Ovary (tissue), 9 donors: ENCODE data around the gene CRYZL1. TPM values are rescaled to one million over a fixed set of nuclear protein-coding genes. Genes with fewer than 3 reads are reported as not detected.

ENCODE experiments used
- DNase-seq, 5 donors: peaks; one replicate each; pipeline ENCODE4 v3.0.0-alpha.2; 2019 to 2020
- H3K27ac ChIP-seq, 2 donors: fragments of 200-600 bp; one replicate each; pipeline versions ENCODE4 v1.5.1 to v1.8.0; 2019 to 2022
- H3K27me3 ChIP-seq: fragments of 200-600 bp; one replicate; pipeline ENCODE4 v1.8.0; 2022
- H3K36me3 ChIP-seq: fragments of 200-600 bp; sonication (generic); one replicate; pipeline ENCODE4 v1.5.1; 2019
- H3K4me1 ChIP-seq: one replicate; pipeline ENCODE4 v1.8.1; 2013; ENCODE audit warnings: mild to moderate bottlenecking, moderate library complexity; ENCODE audit not compliant: insufficient read depth
- H3K4me3 ChIP-seq: fragments of 200-600 bp; sonication (generic); one replicate; pipeline ENCODE4 v1.5.1; 2017
- H3K9me3 ChIP-seq, 2 donors: fragments of 200-600 bp in 1 of 2; sonication (generic) in 1 of 2; one replicate each; pipeline versions ENCODE4 v1.5.1 to v1.8.1; 2013 to 2019; ENCODE audit warnings: mild to moderate bottlenecking in 1 of 2, moderate library complexity in 1 of 2
- CTCF ChIP-seq, 3 donors: fragments of 450-650 bp in 2 of 3; fragments of 200-600 bp in 1 of 3; IDR thresholded peaks; one replicate each; pipeline versions ENCODE4 v1.5.1 to v1.8.0; 2016 to 2022; ENCODE audit warnings: antibody characterized with exemption in 3 of 3, mild to moderate bottlenecking in 1 of 3
- EP300 ChIP-seq: sonication (generic); formaldehyde crosslinking; IDR thresholded peaks from one replicate; pipeline ENCODE4 v1.6.1; 2017; ENCODE audit warnings: antibody characterized with exemption
- POLR2A ChIP-seq: fragments of 450-650 bp; IDR thresholded peaks from one replicate; pipeline ENCODE4 v1.6.1; 2017; ENCODE audit warnings: antibody characterized with exemption, mild to moderate bottlenecking, moderate library complexity
- WGBS, 3 donors: extraction: QIAGEN DNeasy Blood & Tissue Kit in 1 of 3; methylation state at CpG; one replicate each; pipeline versions ENCODE4 v1.1.5 to v1.1.7; 2013 to 2017; 5-methylcytosine and 5-hydroxymethylcytosine counted together
- intact Hi-C, 4 donors: fragments of 100-400 bp; cut with DNase I; formaldehyde crosslinking; loops; one replicate each; pipeline versions ENCODE4 v1.11.0 to v1.15.1; 2022 to 2023
- polyA plus RNA-seq, 2 donors: library from polyadenylated mRNA; stranded (reverse); fragments of 200-250 nt in 1 of 2; fragments of 350-450 nt in 1 of 2; fragmentation: Illumina TruSeq in 1 of 2; extraction: RNeasy Lipid Tissue Mini Kit (QIAGEN cat#74804) in 1 of 2; gene quantifications; one replicate each; pipeline ENCODE4 v1.2.3, GENCODE V29; 2013 to 2014
- total RNA-seq, 7 donors: library from RNA; depleted of rRNA in 2 of 7; stranded (reverse); fragments of >200 nt in 2 of 7; fragmentation: NEBNext Ultra II Directional in 3 of 7; extraction: Animal tissue kit (Norgen Biotek cat#: 25700) in 3 of 7; gene quantifications; one replicate each; pipeline versions ENCODE4 v1.1.0 to v1.2.4, GENCODE V29; 2016 to 2023
- donor health status: DM: no; HTN: no; CAD: no; lungs with moderate emphysema.
- donor health status: DM: no; HTN: no; CAD: no.
- donor health status: Bipolar disorder and iron deficiency.
- donor health status: DM: yes; HTN: yes; CAD: no.
- donor health status: DM: no; HTN: no; CAD: no.
- donor health status: DM: yes; HTN: yes; CAD: no.

CRYZL1 gene
- total and polyA plus RNA-seq, 9 donors: 27.0 to 59.6 (median 45.9) TPM

GRCh38 chr21:33549848-33550771 is 91.4 kb downstream of the CRYZL1 start:
- intact Hi-C loops: no loop called here
- no peak for TF ChIP-seq POLR2A
- no peak for TF ChIP-seq CTCF (IDR thresholded peaks at IDR 0.05)
- no peak for TF ChIP-seq EP300
- no peak overlapping the region for H3K27ac ChIP-seq
- H3K4me3 ChIP-seq: no peak overlapping the region
- no peaks in the 10 kb centered on the region for H3K27me3 ChIP-seq
- 96 to 98% (median 96%) methylated on average over 19 of the region's 19 CpGs for WGBS, 3 donors
- no peak for DNase-seq
- H3K4me1 ChIP-seq: peaks cover 1% of the 10 kb centered on the region
- H3K36me3 ChIP-seq: peaks cover 12% of the 10 kb centered on the region
- H3K9me3 ChIP-seq: no peaks in the 10 kb centered on the region

DNA sequence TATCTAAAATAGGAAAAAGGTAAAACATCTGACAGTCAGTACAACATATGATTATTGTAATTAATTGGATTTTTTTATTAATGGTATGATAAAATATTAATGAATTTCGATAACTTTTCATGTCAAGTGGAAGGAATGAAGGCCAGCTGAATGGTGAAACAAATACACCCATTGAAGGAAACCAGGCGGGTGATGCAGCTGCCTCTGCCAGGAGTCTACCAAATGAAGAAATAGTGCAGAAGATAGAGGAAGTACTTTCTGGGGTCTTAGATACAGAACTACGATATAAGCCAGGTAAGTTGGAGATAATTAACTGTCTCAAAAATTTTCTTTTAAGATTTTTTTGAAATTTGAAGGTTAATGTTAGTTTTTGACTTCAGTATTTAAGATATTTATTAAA is 95.5 kb downstream of the CRYZL1 start:
- no peak overlapping the region for H3K4me3 ChIP-seq
- H3K27me3 ChIP-seq: no peaks in the 10 kb centered on the region
- H3K27ac ChIP-seq: no peak overlapping the region
- H3K4me1 ChIP-seq: peaks cover 3% of the 10 kb centered on the region
- no peak for TF ChIP-seq CTCF (IDR thresholded peaks at IDR 0.05)
- TF ChIP-seq POLR2A: no peak
- TF ChIP-seq EP300: no peak
- peaks cover 5% of the 10 kb centered on the region for H3K36me3 ChIP-seq
- H3K9me3 ChIP-seq: no peaks in the 10 kb centered on the region
- intact Hi-C loops: no loop called here
- WGBS, 3 donors: 59 to 64% (median 63%) methylated on average over 3 of the region's 3 CpGs
- DNase-seq: no peak

DNA sequence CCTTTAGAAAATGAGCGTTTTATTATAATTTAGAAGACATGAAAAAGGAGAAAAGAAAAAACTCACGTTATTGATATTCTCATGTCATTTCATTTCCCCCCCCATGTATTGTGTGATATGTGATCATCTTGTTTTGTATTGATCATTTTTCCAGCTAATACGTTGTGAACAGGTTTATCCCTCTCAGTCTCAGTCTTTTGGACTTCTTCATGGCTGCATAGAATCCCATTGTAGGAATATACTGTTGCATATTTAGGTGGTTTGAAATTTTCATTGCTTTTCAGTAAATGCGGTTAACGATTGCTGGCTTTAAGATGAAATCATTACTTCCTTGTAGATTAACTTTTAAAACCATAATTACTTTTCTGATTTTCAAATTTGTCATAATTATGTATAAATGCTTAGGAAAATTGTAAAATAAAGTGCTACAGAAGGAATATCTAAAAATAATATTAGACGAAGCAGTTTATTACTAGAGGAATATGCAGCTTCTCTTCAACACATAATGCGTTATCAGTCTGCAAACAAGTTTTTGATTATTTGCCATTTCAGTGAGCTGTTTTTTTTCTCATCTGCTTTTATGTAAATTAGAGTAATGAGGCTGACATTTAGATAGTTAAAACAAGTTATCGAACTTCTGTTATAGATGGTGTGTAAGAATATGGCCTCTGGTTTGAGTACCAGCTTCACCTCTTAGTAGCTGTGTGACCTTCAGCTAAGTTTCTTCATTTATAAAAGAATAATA is 96.9 kb downstream of the CRYZL1 start:
- TF ChIP-seq POLR2A: no peak
- no peak for TF ChIP-seq CTCF (IDR thresholded peaks at IDR 0.05)
- TF ChIP-seq EP300: no peak
- Histone ChIP-seq H3K27ac (no peak overlapping the region), H3K9me3 (no peaks in the 10 kb centered on the region), H3K36me3 (no peaks in the 10 kb centered on the region), H3K4me1 (peaks cover 5% of the 10 kb centered on the region), H3K27me3 (no peaks in the 10 kb centered on the region), H3K4me3 (peak overlapping the region; percentile 88)
- WGBS, 3 donors: 2 to 7% (median 5%) methylated on average over 8 of the region's 8 CpGs
- no peak for DNase-seq
- intact Hi-C loops: loop anchor here in 1 of 4 donors (5.0 kb wide), 1 partner anchor 98 kb away; the partner anchor contains the start of genes CRYZL1 and ITSN1

DNA sequence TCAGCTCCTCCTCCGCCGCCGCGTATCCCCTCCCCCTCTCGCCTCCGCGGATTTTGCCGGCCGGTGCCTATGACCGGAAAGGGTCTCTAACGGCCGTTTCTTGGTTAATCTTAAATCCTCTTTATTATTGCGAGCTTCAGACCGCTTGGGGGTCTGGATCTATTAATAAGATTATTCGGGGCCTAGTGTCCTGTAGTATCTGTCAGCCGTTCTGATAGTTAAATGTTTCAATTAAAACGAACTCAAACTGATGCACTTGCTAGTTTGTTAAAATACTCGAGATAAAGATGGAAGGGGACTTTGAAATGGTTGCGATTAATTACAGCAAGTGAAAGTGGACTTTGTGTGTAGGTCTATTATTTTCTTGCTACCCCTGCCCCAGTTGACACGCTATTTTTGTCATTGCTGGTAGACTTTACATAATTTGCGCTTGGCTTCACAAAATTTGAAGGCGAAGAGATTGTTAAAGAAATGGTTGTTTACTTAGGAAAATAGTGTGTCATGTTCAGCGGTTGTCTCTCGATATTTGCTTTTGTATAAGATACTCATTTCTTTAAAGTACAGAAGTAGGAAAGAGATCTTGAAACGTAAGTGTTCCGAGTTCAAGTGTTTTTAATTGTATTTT is 97.9 kb downstream of the CRYZL1 start:
- intact Hi-C loops: loop anchor here in 1 of 4 donors (5.0 kb wide), 1 partner anchor 99 kb away; the partner anchor contains the start of genes CRYZL1 and ITSN1

More for the DNA sequence above, 97.9 kb downstream of the CRYZL1 start:
- Histone ChIP-seq H3K27ac (peak overlapping the region; percentile 92 to 94), H3K4me1 (peaks cover 5% of the 10 kb centered on the region), H3K9me3 (no peaks in the 10 kb centered on the region), H3K36me3 (no peaks in the 10 kb centered on the region), H3K27me3 (no peaks in the 10 kb centered on the region), H3K4me3 (peak overlapping the region; percentile 88)
- no peak for TF ChIP-seq POLR2A
- TF ChIP-seq EP300: no peak
- TF ChIP-seq CTCF (IDR thresholded peaks at IDR 0.05): no peak
- DNase-seq: peak in 3 of 5 donors; percentile 70 to 82 (median 70)
- WGBS, 3 donors: 0% methylated on average over 26 of the region's 26 CpGs
